Stomach (tissue), 9 donors: Measurements from ENCODE around the gene ACOXL. TPM values are rescaled to one million over a fixed set of nuclear protein-coding genes. Genes with fewer than 3 reads are reported as not detected.

ENCODE experiments used
- DNase-seq, 2 donors: peaks; one replicate each; pipeline versions ENCODE4 v3.0.0 to v3.0.0-alpha.2; 2013 to 2019
- H3K27ac ChIP-seq, 5 donors: fragments of 200-600 bp in 4 of 5; sonication (generic) in 4 of 5; one replicate each; pipeline ENCODE4 v1.5.1; 2013 to 2019; ENCODE audit warnings: mild to moderate bottlenecking in 1 of 5, moderate library complexity in 1 of 5
- H3K27me3 ChIP-seq, 3 donors: fragments of 200-600 bp; sonication (generic); one replicate each; pipeline ENCODE4 v1.5.1; 2017 to 2019; ENCODE audit warnings: mixed run types in 1 of 3
- H3K36me3 ChIP-seq, 4 donors: fragments of 200-600 bp; sonication (generic); 1 replicate in 3 of 4; 2 replicates in 1 of 4; pipeline ENCODE4 v1.5.1; 2016 to 2019
- H3K4me1 ChIP-seq, 4 donors: fragments of 200-600 bp; sonication (generic); one replicate each; pipeline ENCODE4 v1.5.1; 2016 to 2019
- H3K4me3 ChIP-seq, 4 donors: fragments of 200-600 bp; sonication (generic) in 3 of 4; one replicate each; pipeline ENCODE4 v1.5.1; 2016 to 2019; ENCODE audit warnings: mild to moderate bottlenecking in 1 of 4
- H3K9me3 ChIP-seq, 4 donors: fragments of 200-600 bp; sonication (generic); one replicate each; pipeline ENCODE4 v1.5.1; 2016 to 2019
- CTCF ChIP-seq, 7 experiments: fragments of 450-650 bp in 4 of 7; fragments of 200-600 bp in 3 of 7; sonication (generic) in 3 of 7; IDR thresholded peaks; one replicate each; pipeline ENCODE4 v1.5.1; 2016 to 2019; ENCODE audit warnings: antibody characterized with exemption in 7 of 7, control low read depth in 2 of 7, mild to moderate bottlenecking in 1 of 7
- EP300 ChIP-seq: sonication (generic); formaldehyde crosslinking; IDR thresholded peaks from one replicate; pipeline ENCODE4 v1.6.1; 2017; ENCODE audit warnings: antibody characterized with exemption
- POLR2A ChIP-seq, 4 donors: fragments of 450-650 bp; IDR thresholded peaks; one replicate each; pipeline ENCODE4 v1.6.1; 2016; ENCODE audit warnings: antibody characterized with exemption in 4 of 4, control low read depth in 2 of 4, mild to moderate bottlenecking in 1 of 4, moderate library complexity in 1 of 4
- POLR2AphosphoS5 ChIP-seq, 3 donors: sonication (generic); formaldehyde crosslinking; IDR thresholded peaks; one replicate each; pipeline ENCODE4 v1.6.1; 2016; ENCODE audit warnings: antibody characterized with exemption in 3 of 3
- WGBS, 5 donors: extraction: QIAGEN DNeasy Blood & Tissue Kit in 3 of 5; methylation state at CpG; one replicate each; pipeline versions ENCODE4 v1.1.5 to v1.1.7; 2013 to 2018; 5-methylcytosine and 5-hydroxymethylcytosine counted together
- intact Hi-C: fragments of 100-400 bp; cut with DNase I; formaldehyde crosslinking; loops from one replicate; pipeline ENCODE4 v1.15.1; 2023; ENCODE audit warnings: low total_unique reads
- polyA plus RNA-seq, 3 donors: library from polyadenylated mRNA; stranded (reverse); fragments of 200-250 nt; gene quantifications; one replicate each; pipeline ENCODE4 v1.2.3, GENCODE V29; 2013
- total RNA-seq, 5 donors: library from RNA; depleted of rRNA; stranded (reverse); fragments of >200 nt; gene quantifications; one replicate each; pipeline versions ENCODE4 v1.1.0 to v1.2.3, GENCODE V29; 2014 to 2016
- donor health status: healthy with polysubstance abuse.
- donor health status: Bipolar disorder and iron deficiency.
- donor health status: healthy.

ACOXL gene
- total and polyA plus RNA-seq, 8 donors: 0.10 to 1.3 (median 0.45) TPM; not detected in 3

GRCh38 chr2:110718382-110718781, 14.0 kb upstream of the ACOXL start:
- no peak overlapping the region for H3K4me3 ChIP-seq
- 77 to 90% (median 80%) methylated on average over 2 of the region's 2 CpGs for WGBS, 5 donors

GRCh38 chr2:110718990-110719389, 13.4 kb upstream of the ACOXL start:
- intact Hi-C loops: no loop called here
- no peak for DNase-seq
- Histone ChIP-seq H3K4me1 (peaks cover 0 to 12% (median 4%) of the 10 kb centered on the region in 4 donors), H3K4me3 (no peak overlapping the region), H3K27ac (no peak overlapping the region), H3K9me3 (no peaks in the 10 kb centered on the region), H3K36me3 (no peaks in the 10 kb centered on the region), H3K27me3 (no peaks in the 10 kb centered on the region)
- no peak for TF ChIP-seq EP300
- no peak for TF ChIP-seq CTCF (IDR thresholded peaks at IDR 0.05)
- no peak for TF ChIP-seq POLR2A (IDR thresholded peaks at IDR 0.05)
- 66 to 81% (median 72%) methylated on average over 2 of the region's 2 CpGs for WGBS, 5 donors

More at GRCh38 chr2:110718382-110718781, 14.0 kb upstream of the ACOXL start:
- DNase-seq: no peak
- no peak for TF ChIP-seq EP300
- TF ChIP-seq POLR2A (IDR thresholded peaks at IDR 0.05): no peak
- Histone ChIP-seq H3K4me1 (peaks cover 0 to 12% (median 4%) of the 10 kb centered on the region in 4 donors), H3K27me3 (no peaks in the 10 kb centered on the region), H3K9me3 (no peaks in the 10 kb centered on the region), H3K27ac (no peak overlapping the region), H3K36me3 (no peaks in the 10 kb centered on the region)
- intact Hi-C loops: no loop called here

GRCh38 chr2:110720547-110720946, 11.8 kb upstream of the ACOXL start:
- DNase-seq: no peak
- H3K36me3 ChIP-seq: no peaks in the 10 kb centered on the region
- H3K9me3 ChIP-seq: no peaks in the 10 kb centered on the region
- WGBS, 5 donors: 64 to 79% (median 73%) methylated on average over 5 of the region's 5 CpGs
- no peaks in the 10 kb centered on the region for H3K27me3 ChIP-seq
- no peak overlapping the region for H3K27ac ChIP-seq
- intact Hi-C loops: no loop called here
- no peak overlapping the region for H3K4me3 ChIP-seq
- TF ChIP-seq EP300: no peak
- no peak for TF ChIP-seq POLR2AphosphoS5 (IDR thresholded peaks at IDR 0.05)
- TF ChIP-seq CTCF (IDR thresholded peaks at IDR 0.05): no peak
- TF ChIP-seq POLR2A (IDR thresholded peaks at IDR 0.05): no peak
- H3K4me1 ChIP-seq: peaks cover 0 to 12% (median 4%) of the 10 kb centered on the region in 4 donors

GRCh38 chr2:110724820-110725219, 7.6 kb upstream of the ACOXL start:
- Histone ChIP-seq H3K27ac (no peak overlapping the region), H3K27me3 (no peaks in the 10 kb centered on the region), H3K4me3 (no peak overlapping the region), H3K9me3 (no peaks in the 10 kb centered on the region), H3K36me3 (no peaks in the 10 kb centered on the region), H3K4me1 (no peaks in the 10 kb centered on the region)
- intact Hi-C loops: no loop called here
- WGBS, 5 donors: 59 to 84% (median 70%) methylated on average over 2 of the region's 2 CpGs
- DNase-seq: no peak
- TF ChIP-seq POLR2A (IDR thresholded peaks at IDR 0.05): no peak
- no peak for TF ChIP-seq POLR2AphosphoS5 (IDR thresholded peaks at IDR 0.05)
- no peak for TF ChIP-seq CTCF (IDR thresholded peaks at IDR 0.05)
- no peak for TF ChIP-seq EP300

- Histone ChIP-seq H3K4me3 (no peak overlapping the region), H3K36me3 (no peaks in the 10 kb centered on the region), H3K4me1 (no peaks in the 10 kb centered on the region), H3K9me3 (no peaks in the 10 kb centered on the region), H3K27ac (no peak overlapping the region), H3K27me3 (peaks cover 0 to under 1% (median 0%) of the 10 kb centered on the region in 3 donors)
- intact Hi-C loops: no loop called here
- DNase-seq: no peak
- TF ChIP-seq POLR2AphosphoS5 (IDR thresholded peaks at IDR 0.05) (no peak), EP300 (no peak), CTCF (IDR thresholded peaks at IDR 0.05) (no peak), POLR2A (IDR thresholded peaks at IDR 0.05) (no peak)
- WGBS, 5 donors: 94 to 98% (median 95%) methylated on average over 9 of the region's 9 CpGs
These were observed 7.0 kb upstream of the ACOXL start for GRCh38 chr2:110725370-110725769.
